NK-92 treated with Interleukin-12 subunit alpha and Interleukin-12 subunit beta, amount 100 ng/mL, for 24 hours (cell line): Measurements from ENCODE around the gene OR10G2.
"Not testable (repeated sequence)": the region's sequence is repeated elsewhere in the genome, so short reads cannot be mapped to it uniquely, and the experiment has no call there.

Experiments used
- DNase-seq: peaks from one replicate; lab custom pipeline; 2025; lab: John Stamatoyannopoulos, UW

OR10G2 gene

DNA sequence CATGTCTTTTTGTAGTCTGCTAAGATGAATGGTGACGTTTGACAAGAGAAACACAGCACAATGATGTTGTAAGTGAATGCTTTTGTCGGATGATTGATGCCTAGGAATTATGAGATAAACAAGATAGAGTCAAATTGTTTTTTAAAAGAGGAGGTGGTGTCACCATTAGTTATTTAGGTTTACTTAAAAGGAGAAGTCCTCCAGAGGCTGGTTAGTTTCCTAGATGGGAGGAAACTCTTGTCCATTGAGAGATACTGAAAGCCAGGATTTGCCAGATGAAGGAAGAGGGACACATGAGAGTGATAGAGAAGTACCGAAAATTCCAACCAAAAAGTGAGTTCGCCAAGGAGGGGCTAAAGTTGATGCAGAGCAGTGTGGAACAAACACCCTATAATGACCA is at the start of gene OR10G2:
TSS of gene OR10G2 (minus strand) at position 101 of the 400 bp plus-strand sequence. CDS start at position 3, 98 bp downstream.
- no peak for DNase-seq

- no peak for DNase-seq
These were observed 45.3 kb upstream of the OR10G2 start for GRCh38 chr14:21680072-21680471.

DNA sequence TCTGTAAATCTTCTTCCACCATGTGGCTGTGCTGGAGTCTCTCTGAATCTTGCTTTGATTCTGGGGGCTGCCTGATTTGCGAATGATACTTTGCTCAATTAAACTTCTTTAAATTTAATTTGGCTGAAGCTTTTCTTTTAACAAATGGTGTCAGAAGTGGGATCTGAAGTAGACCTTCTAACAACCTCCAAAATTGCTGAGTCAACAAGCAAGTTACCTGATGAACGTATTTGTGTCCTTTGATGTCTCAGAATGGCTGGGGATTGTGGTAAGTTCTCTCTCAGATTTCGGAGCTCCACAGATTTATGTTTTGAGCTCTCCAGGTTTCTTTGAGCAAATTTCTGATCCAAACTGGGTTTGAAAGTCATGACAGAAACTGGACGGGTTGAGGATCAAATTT is 40.8 kb upstream of the OR10G2 start:
- DNase-seq, result no peak

DNA sequence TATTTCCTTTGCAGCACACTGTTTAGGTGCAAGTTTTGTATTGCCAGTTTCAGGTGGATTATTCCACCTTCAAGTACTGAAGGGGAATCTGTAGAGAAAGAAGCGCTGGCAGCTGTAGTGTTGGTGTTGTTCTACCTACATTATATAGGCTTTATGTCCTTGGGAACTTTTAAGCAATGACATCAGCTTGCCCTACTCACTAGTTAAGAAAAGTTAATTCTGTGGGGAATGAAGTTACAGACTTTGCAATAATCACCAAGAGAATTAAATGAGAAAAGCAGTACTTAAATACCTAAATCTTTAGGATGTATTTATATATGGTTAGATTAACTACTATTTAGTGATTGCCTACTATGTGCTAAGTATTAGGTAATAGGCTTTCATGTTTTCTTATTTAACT is 39.0 kb upstream of the OR10G2 start, which contains the start of gene OR4E1:
TSS of gene OR4E1 (minus strand) at position 101 of the 400 bp plus-strand sequence. CDS start 2,883 bp downstream, outside the sequence.
- no peak for DNase-seq

- DNase-seq, result no peak
These were observed 37.4 kb upstream of the OR10G2 start for GRCh38 chr14:21672116-21672515.

DNA sequence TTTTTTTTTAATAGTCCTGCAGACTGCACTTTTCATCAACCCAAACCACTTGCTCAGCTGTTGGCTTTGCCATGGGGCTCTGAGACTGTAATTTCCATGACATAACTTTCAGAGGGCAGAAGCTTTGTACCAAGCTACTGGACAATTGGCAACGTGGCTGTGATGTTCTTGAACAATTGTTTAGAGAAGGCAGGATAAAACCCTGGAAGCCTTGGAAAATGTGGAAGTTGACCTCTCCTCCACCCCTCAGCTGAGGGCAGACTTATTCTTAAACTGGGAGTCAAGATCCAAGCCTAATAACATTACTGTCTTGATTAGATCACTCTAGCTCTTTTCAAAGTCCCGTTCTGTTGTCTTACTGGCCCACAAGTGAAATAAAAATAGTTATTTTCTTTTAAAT is 36.6 kb upstream of the OR10G2 start:
- no peak for DNase-seq

DNA sequence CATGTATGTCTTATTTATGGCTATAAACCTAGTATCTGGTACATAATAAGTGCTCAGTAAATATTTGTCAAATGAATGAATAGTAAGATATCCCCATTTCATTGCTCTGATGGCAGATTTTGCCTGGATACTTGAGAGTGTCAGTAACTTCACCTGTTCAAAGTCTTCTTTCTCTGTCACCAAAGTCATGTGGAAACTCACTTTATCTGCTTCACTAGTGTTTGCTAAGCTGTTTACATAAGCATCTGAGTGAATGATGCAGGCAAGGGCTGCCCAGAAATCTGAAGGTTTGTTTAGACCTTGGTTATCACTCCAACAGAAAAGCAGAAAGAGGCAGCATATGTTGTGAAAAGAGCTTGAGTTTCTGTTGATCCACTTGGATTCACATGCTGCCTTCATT is 34.5 kb upstream of the OR10G2 start:
- no peak for DNase-seq

DNA sequence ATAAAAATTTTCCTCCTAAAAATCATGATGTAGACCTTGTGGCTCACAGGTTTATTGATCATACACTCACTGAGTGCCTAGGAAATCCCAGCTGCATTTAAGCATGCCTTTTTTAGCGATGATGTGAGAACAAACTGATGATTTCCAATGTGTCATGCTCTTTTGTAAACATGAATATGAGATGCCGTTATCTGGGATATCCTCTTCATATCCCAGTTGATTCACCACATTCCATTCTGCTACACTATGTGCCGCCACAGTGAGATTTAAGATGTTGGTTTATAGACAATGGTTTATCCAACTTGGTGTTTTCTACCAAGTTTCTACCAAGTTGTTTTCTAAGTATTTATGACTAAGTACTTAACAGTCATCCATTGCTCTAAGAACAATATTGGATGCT is 33.6 kb upstream of the OR10G2 start:
- DNase-seq, result no peak

DNA sequence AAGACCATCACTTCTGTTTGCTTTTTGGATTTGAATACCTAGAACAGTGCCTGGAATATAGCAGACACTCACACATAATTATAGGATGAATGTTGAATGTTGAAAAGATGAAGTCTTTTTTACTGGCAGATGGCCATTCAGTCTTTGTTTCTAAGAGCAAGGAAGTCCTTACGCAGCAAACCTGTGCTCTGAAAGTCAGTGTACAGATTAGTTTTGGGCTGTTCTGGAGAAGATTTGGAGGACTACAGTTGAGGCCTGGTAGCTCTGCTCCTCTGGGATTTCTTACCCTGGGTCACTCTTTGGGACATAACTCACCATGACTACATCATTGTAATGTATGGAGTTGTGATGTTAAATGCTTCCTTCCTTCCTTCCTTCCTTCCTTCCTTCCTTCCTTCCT is 22.2 kb upstream of the OR10G2 start:
- no peak for DNase-seq

GRCh38 chr14:21654215-21654614 is 19.5 kb upstream of the OR10G2 start:
- no peak for DNase-seq

DNA sequence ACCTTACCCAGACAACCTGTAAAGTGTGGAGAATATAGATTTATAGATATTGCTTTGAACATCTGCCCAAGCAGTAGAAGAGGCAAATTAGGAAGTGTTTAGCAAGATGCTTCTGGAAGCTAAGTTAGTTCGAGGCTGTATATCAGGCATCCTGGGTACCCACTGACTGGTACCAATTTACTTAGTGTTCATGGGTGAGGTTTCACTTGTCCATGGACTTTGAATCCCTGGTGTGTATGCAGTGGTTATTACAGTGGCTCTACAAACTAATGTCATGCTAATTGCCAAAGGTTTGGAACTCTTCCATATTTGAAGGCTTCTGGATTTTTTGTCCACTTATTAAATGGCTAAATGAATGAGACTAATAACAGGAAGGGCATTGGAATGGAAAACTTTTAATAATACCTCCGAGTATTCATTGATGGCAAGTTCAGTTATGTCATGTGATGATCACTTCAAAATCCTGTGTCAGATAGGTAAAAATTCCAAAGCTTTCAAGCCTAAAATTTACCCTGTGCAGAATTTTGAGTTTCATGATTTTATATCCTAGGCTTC is 18.7 kb upstream of the OR10G2 start, which contains the start of gene OR4E2:
TSS of gene OR4E2 (plus strand) at position 505 of the 555 bp plus-strand sequence. CDS start 11,248 bp downstream, outside the sequence.
- DNase-seq, result no peak

DNA sequence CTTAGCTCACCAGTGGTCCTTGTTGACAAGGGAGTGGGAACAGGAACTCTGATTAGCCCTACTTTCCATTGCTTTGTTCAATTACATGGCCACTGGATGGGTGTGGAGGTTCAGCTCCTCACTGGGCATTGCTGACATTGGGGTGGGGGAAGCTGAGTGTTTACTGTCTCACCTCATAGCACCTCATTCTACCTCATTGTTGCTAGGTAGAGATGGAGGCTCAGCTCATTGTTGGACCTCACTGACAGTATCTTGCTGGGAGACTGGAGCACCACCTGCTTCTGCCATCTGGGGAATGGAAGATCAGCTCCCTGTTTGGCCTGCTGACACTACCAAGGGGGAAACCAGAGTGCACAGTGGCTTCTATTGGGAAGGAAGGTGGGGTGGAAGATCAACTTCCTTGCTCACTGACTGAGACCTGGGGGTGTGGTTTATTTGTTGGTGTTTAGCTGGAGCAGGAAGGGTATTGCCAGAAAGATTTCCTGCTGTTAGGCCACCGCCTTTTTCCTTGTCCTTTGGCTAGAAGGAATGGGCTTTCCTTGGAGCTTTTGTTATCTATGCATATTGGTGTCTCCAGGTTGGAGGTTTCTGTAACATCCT is 17.6 kb upstream of the OR10G2 start:
- DNase-seq, result no peak

GRCh38 chr14:21647380-21647779 is 12.6 kb upstream of the OR10G2 start:
- DNase-seq, result no peak

GRCh38 chr14:21643407-21643806 is 8.7 kb upstream of the OR10G2 start:
- no peak for DNase-seq

GRCh38 chr14:21642683-21643082 is 7.9 kb upstream of the OR10G2 start:
- no peak for DNase-seq

DNA sequence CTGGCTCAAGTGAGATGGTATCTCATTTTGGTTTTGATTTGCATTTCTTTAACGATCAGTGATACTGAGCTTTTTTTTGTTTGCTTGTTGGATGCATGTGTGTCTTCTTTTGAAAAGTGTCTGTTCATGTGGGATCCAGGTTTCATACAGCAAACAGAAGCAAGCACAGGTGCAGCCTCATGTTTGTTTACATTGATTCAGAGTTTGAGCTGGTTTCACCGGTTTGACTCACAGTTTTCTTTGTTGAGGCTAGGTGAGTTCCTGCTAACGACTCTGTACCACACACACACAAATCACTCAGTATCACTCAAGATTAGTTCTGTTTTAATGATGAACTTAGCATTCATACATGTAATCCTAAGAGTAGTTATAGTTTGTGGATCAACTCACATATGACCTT is 3.7 kb downstream of the OR10G2 start:
- no peak for DNase-seq

DNA sequence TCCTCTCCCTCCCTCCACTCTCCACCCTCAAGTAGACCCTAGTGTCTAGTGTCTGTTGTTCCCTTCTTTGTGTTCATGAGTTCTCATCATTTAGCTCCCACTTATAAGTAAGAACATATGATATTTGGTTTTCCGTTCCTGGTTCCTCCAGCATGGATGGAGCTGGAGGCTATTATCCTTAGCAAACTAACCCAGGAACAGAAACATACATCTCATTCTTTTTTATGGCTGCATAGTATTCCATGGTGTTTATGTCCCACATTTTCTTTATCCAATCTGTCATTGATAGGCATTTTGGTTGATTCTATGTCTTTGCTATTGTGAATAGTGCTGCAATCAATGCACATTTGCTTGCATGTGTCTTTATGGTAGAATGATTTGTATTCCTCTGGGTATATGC is 4.2 kb downstream of the OR10G2 start:
- not testable (repeated sequence) for DNase-seq

GRCh38 chr14:21626491-21627230 is 8.1 kb downstream of the OR10G2 start:
- no peak for DNase-seq

DNA sequence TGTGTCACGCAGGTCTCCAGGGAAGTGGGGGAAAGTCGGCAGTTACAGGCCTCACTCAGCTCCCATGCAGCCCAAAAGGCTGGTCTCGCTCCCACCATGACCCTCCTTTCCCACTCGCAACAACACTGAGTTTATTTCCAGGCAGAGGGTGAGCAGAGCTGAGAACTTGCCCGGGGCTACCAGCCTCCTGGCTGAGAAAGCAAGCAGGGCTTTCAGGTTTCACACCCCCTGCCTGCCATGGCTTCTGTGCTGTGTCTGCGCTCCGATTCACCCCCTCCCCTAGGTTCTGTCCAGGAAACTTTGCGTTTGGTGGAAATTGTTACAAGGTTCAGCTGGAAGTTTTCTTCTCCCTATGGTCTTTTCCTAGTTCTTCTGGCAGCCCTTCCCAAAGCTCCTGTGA is 17.1 kb downstream of the OR10G2 start:
- no peak for DNase-seq

DNA sequence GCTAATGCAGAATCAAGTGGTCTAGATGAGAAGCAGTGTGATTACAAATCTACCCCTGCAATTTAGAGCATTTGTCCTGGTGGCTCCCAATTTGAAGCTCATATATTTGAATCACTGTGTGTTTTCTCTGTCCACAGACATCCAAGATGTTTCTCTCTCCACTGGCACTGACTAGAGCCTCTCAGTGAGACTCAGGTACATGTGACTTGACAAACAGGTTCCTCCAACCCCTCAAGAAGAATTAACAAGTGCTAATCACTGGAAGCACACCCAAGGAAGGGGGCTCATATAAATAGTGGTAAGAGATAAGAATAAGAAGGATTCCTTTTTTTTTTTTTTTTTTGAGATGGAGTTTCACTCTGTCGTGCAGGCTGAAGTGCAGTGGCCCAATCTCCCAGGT is 20.5 kb downstream of the OR10G2 start:
- DNase-seq, result no peak

DNA sequence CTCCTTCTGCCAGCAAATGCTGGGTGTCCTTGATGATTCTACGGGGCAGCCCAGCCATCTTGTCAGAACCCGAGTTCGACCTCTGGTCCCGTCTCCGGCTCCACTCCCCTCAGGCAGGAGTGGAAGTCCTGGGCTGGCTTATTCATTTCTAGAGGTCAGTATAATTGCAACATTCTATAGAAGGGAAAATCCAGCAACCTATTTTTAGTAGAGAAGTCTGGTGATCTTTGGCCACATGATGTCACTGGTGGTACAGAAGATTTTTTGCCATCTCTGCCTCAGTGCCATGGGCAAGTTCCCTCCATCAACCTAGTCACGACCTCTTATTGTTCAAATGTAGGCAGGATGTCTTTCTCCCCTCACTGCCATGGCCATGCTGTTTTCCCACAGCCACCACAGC is 22.4 kb downstream of the OR10G2 start:
- no peak for DNase-seq

DNA sequence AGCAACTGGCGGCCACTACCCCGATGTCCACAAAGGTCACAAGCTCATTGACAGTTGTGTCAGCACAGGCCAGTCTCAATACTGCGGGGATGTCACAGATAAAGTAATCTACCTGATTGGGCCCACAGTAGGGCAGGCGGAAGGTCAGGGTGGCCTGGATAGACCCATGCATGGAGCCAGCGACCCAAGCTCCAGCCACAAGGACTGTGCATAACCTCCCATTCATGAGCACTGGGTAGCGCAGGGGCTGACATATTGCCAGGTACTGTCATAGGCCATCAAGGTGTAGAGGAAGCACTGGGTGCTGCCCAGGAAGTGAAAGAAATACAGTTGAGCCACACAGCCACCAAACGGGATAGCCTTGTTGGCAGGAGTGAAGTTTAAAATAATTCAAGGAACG is 32.6 kb downstream of the OR10G2 start:
- not testable (repeated sequence) for DNase-seq

- no peak for DNase-seq
These were observed 45.4 kb downstream of the OR10G2 start for GRCh38 chr14:21589317-21589716.
